Stimulated activated CD8-positive, alpha-beta memory T cell treated with anti-CD3 and anti-CD28 coated beads, Interleukin-15, amount 100 ng/mL, for 48 hours (primary cell): Measurements from ENCODE around the gene TLL2.

ENCODE experiments used
- DNase-seq, 2 donors: peaks; one replicate each; pipeline ENCODE4 v3.0.0-alpha.2; 2020; ENCODE audit warnings: low read depth in 2 of 2

The TLL2 gene

GRCh38 chr10:96358851-96359540 is 154.7 kb downstream of the TLL2 start, which contains the start of gene OPALIN:
OPALIN (minus strand) TSS chr10:96359002; CDS start chr10:96358896, 106 bp downstream.
- DNase-seq = no peak

GRCh38 chr10:96357038-96357620 is 156.6 kb downstream of the TLL2 start:
- DNase-seq = no peak

GRCh38 chr10:96352582-96352981 is 161.1 kb downstream of the TLL2 start:
- DNase-seq = no peak

- DNase-seq = no peak
Measured at GRCh38 chr10:96352027-96352426, 161.7 kb downstream of the TLL2 start.

GRCh38 chr10:96346295-96346694 is 167.4 kb downstream of the TLL2 start:
- no peak for DNase-seq

- no peak for DNase-seq
Measured at GRCh38 chr10:96345222-96345621, 168.5 kb downstream of the TLL2 start.

- DNase-seq = no peak
Measured at GRCh38 chr10:96344178-96344577, 169.5 kb downstream of the TLL2 start.

- no peak for DNase-seq
Measured at GRCh38 chr10:96342402-96342801, 171.3 kb downstream of the TLL2 start.

GRCh38 chr10:96341219-96342182 is 172.2 kb downstream of the TLL2 start:
- peak in 1 of 2 donors; percentile 1 for DNase-seq

GRCh38 chr10:96339956-96340904 is 173.5 kb downstream of the TLL2 start:
- DNase-seq = peak; percentile 19 to 25

GRCh38 chr10:96339383-96339782 is 174.3 kb downstream of the TLL2 start:
- no peak for DNase-seq

- DNase-seq = no peak
Measured at GRCh38 chr10:96338279-96338925, 175.3 kb downstream of the TLL2 start.

GRCh38 chr10:96337106-96337505 is 176.6 kb downstream of the TLL2 start:
- DNase-seq = no peak

- DNase-seq = no peak
Measured at GRCh38 chr10:96334616-96335526, 178.9 kb downstream of the TLL2 start.

GRCh38 chr10:96333101-96333500 is 180.6 kb downstream of the TLL2 start:
- no peak for DNase-seq

GRCh38 chr10:96327462-96327861 is 186.3 kb downstream of the TLL2 start:
- no peak for DNase-seq

GRCh38 chr10:96325719-96326373 is 187.9 kb downstream of the TLL2 start:
- DNase-seq = no peak

- no peak for DNase-seq
Measured at GRCh38 chr10:96324447-96324846, 189.3 kb downstream of the TLL2 start.

GRCh38 chr10:96322275-96322674 is 191.5 kb downstream of the TLL2 start:
- DNase-seq = no peak
